IMR-90 (cell line): ENCODE measurements around the gene AUH. TPM values are rescaled to one million over a fixed set of nuclear protein-coding genes. Genes with fewer than 3 reads are reported as not detected.

Experiments used
- ATAC-seq: fragments of 200-7000 bp; cut with Tn5 transposase; 2 replicates; pipeline ENCODE4 v1.9.1; 2020; ENCODE audit warnings: low read depth, mild to moderate bottlenecking, moderate library complexity
- BruUV-seq: library from RNA; stranded (reverse); fragments of 400-500 nt; replicated peaks from 2 replicates; lab custom pipeline; 2021; lab: Mats Ljungman, UMichigan
- CTCF ChIA-PET: fragments of 300-600 bp; formaldehyde crosslinking; extraction: SDS; loops from one replicate; lab custom pipeline; 2021; ENCODE audit warnings: antibody characterized with exemption; lab: Yijun Ruan, JAX
- POLR2A ChIA-PET: fragments of 300-600 bp; sonication (Branson Sonifier 250); formaldehyde crosslinking; loops from one replicate; lab custom pipeline; 2022; ENCODE audit warnings: antibody characterized with exemption; ENCODE audit not compliant: unreplicated experiment; lab: Charles Lee
- DNase-seq: peaks from one replicate; pipeline ENCODE4 v3.0.0; 2013
- H2AFZ ChIP-seq: replicated peaks from 2 replicates; pipeline ENCODE3; 2013; ENCODE audit warnings: low read length, mild to moderate bottlenecking; ENCODE audit not compliant: poor library complexity
- H2AK5ac ChIP-seq: 2 replicates; pipeline ENCODE4 v1.6.1; 2013; ENCODE audit warnings: low read depth, low read length, inconsistent platforms
- H2AK9ac ChIP-seq: replicated peaks from 2 replicates; pipeline ENCODE3; 2013; ENCODE audit warnings: mild to moderate bottlenecking, low read depth, low read length, moderate library complexity; ENCODE audit not compliant: poor library complexity
- H2BK120ac ChIP-seq: 2 replicates; pipeline ENCODE4 v1.6.1; 2013; ENCODE audit warnings: low read depth, low read length, inconsistent platforms
- H2BK15ac ChIP-seq: 3 replicates; pipeline ENCODE4 v1.6.1; 2013; ENCODE audit warnings: low read depth, low read length, inconsistent platforms
- H2BK20ac ChIP-seq: 2 replicates; pipeline ENCODE4 v1.6.1; 2013; ENCODE audit warnings: low read depth, mild to moderate bottlenecking, inconsistent platforms, low read length, moderate library complexity
- H2BK5ac ChIP-seq: 2 replicates; pipeline ENCODE4 v1.6.1; 2013; ENCODE audit warnings: mild to moderate bottlenecking, low read depth, low read length, inconsistent platforms; ENCODE audit not compliant: poor library complexity, severe bottlenecking
- H3K14ac ChIP-seq: replicated peaks from 2 replicates; pipeline ENCODE4 v1.6.1; 2013; ENCODE audit warnings: low read depth, low read length, inconsistent platforms
- H3K18ac ChIP-seq: 2 replicates; pipeline ENCODE4 v1.6.1; 2013; ENCODE audit warnings: low read depth, low read length, control low read depth
- H3K23ac ChIP-seq: 2 replicates; pipeline ENCODE4 v1.6.1; 2013; ENCODE audit warnings: low read depth, low read length, inconsistent platforms
- H3K27ac ChIP-seq: 2 replicates; pipeline ENCODE4 v1.5.1; 2013; ENCODE audit warnings: mild to moderate bottlenecking, control low read depth, low read length; ENCODE audit not compliant: insufficient read depth
- H3K27me3 ChIP-seq: 2 replicates; pipeline ENCODE4 v1.6.1; 2013; ENCODE audit warnings: low read length; ENCODE audit not compliant: control insufficient read depth, insufficient read depth
- H3K36me3 ChIP-seq: 2 replicates; pipeline ENCODE4 v1.6.1; 2013; ENCODE audit warnings: low read length, mixed read lengths; ENCODE audit not compliant: control insufficient read depth, insufficient read depth
- H3K4ac ChIP-seq: 2 replicates; pipeline ENCODE4 v1.6.1; 2013; ENCODE audit warnings: low read depth, low read length, inconsistent platforms
- H3K4me1 ChIP-seq: 2 replicates; pipeline ENCODE4 v1.6.1; 2013; ENCODE audit warnings: low read length, mixed read lengths; ENCODE audit not compliant: control insufficient read depth, insufficient read depth
- H3K4me2 ChIP-seq: 2 replicates; pipeline ENCODE4 v1.6.1; 2013; ENCODE audit warnings: low read depth, mild to moderate bottlenecking, control low read depth, low read length, moderate library complexity
- H3K4me3 ChIP-seq: 2 replicates; pipeline ENCODE4 v1.5.1; 2013; ENCODE audit warnings: low read depth, mild to moderate bottlenecking, control low read depth, low read length, moderate library complexity; ENCODE audit not compliant: insufficient read depth
- H3K56ac ChIP-seq: 2 replicates; pipeline ENCODE4 v1.6.1; 2013; ENCODE audit warnings: low read length, inconsistent platforms; ENCODE audit not compliant: insufficient read depth; ENCODE audit errors: extremely low read depth
- H3K79me1 ChIP-seq, 2 experiments: 2 replicates each; pipeline ENCODE4 v1.6.1; 2013; ENCODE audit warnings: low read length in 2 of 2, inconsistent platforms in 1 of 2, low read depth in 1 of 2
- H3K9ac ChIP-seq: 2 replicates; pipeline ENCODE4 v1.6.1; 2013; ENCODE audit warnings: low read depth, low read length, control low read depth
- H3K9me1 ChIP-seq: 2 replicates; pipeline ENCODE4 v1.6.1; 2013; ENCODE audit warnings: low read length, inconsistent platforms; ENCODE audit not compliant: insufficient read depth
- H3K9me3 ChIP-seq: 2 replicates; pipeline ENCODE4 v1.6.1; 2013; ENCODE audit warnings: low read length; ENCODE audit not compliant: control insufficient read depth, insufficient read depth
- H4K20me1 ChIP-seq: 2 replicates; pipeline ENCODE4 v1.6.1; 2013; ENCODE audit warnings: low read length, inconsistent platforms; ENCODE audit not compliant: insufficient read depth
- H4K5ac ChIP-seq: 2 replicates; pipeline ENCODE4 v1.6.1; 2013; ENCODE audit warnings: mild to moderate bottlenecking, low read depth, low read length, control low read depth
- H4K8ac ChIP-seq, 2 experiments: 2 replicates each; pipeline ENCODE4 v1.6.1; 2013; ENCODE audit warnings: low read depth in 2 of 2, low read length in 2 of 2, control low read depth in 1 of 2, inconsistent platforms in 1 of 2
- H4K91ac ChIP-seq: 2 replicates; pipeline ENCODE4 v1.6.1; 2013; ENCODE audit warnings: low read depth, low read length, inconsistent platforms; ENCODE audit not compliant: insufficient read depth
- BHLHE40 ChIP-seq: fragments of 150-350 bp; IDR thresholded peaks from 2 replicates; pipeline ENCODE4 v1.6.1; 2016; ENCODE audit warnings: mild to moderate bottlenecking, low read depth, low read length
- CEBPB ChIP-seq: IDR thresholded peaks from 2 replicates; pipeline ENCODE4 v1.6.1; 2012; ENCODE audit warnings: low read depth, low read length, improper control_type of control experiment
- CHD1 ChIP-seq: IDR thresholded peaks from 2 replicates; pipeline ENCODE4 v1.6.1; 2012; ENCODE audit warnings: low read depth, low read length, improper control_type of control experiment
- ELK1 ChIP-seq: fragments of 150-350 bp; IDR thresholded peaks from 2 replicates; pipeline ENCODE4 v1.6.1; 2016; ENCODE audit warnings: low read depth, mild to moderate bottlenecking, low read length, moderate library complexity, borderline replicate concordance
- FOS ChIP-seq: fragments of 150-350 bp; IDR thresholded peaks from 2 replicates; pipeline ENCODE4 v1.6.1; 2016; ENCODE audit warnings: low read depth, low read length
- MAFK ChIP-seq: IDR thresholded peaks from 2 replicates; pipeline ENCODE4 v1.6.1; 2012; ENCODE audit warnings: low read depth, low read length, improper control_type of control experiment
- MAZ ChIP-seq: IDR thresholded peaks from 2 replicates; pipeline ENCODE4 v1.6.1; 2012; ENCODE audit warnings: low read depth, mild to moderate bottlenecking, low read length, improper control_type of control experiment, moderate library complexity, borderline replicate concordance
- MXI1 ChIP-seq: IDR thresholded peaks from 2 replicates; pipeline ENCODE4 v1.6.1; 2012; ENCODE audit warnings: low read depth, mild to moderate bottlenecking, low read length, moderate library complexity, borderline replicate concordance
- NFE2L2 ChIP-seq: fragments of 150-350 bp; IDR thresholded peaks from 2 replicates; pipeline ENCODE4 v1.6.1; 2016; ENCODE audit warnings: low read depth, mild to moderate bottlenecking, low read length
- POLR2A ChIP-seq: IDR thresholded peaks from 2 replicates; pipeline ENCODE4 v1.6.1; 2012; ENCODE audit warnings: mild to moderate bottlenecking, low read depth, low read length
- RAD21 ChIP-seq: IDR thresholded peaks from 2 replicates; pipeline ENCODE4 v1.6.1; 2012; ENCODE audit warnings: low read length, improper control_type of control experiment
- RFX5 ChIP-seq: IDR thresholded peaks from 2 replicates; pipeline ENCODE4 v1.8.0; 2012; ENCODE audit warnings: low read depth, mild to moderate bottlenecking, low read length, moderate library complexity
- SMC3 ChIP-seq: fragments of 150-350 bp; IDR thresholded peaks from 2 replicates; pipeline ENCODE4 v1.6.1; 2016; ENCODE audit warnings: low read depth, mild to moderate bottlenecking, antibody characterized with exemption, low read length, moderate library complexity
- USF2 ChIP-seq: fragments of 150-350 bp; IDR thresholded peaks from 2 replicates; pipeline ENCODE4 v1.6.1; 2017; ENCODE audit warnings: mild to moderate bottlenecking, antibody characterized with exemption, low read length, low read depth
- WGBS, 2 experiments: methylation state at CpG; one replicate each; pipeline versions ENCODE4 v1.1.5 to v1.1.7; 2013; ENCODE audit warnings: missing lambda C conversion rate in 2 of 2; ENCODE audit not compliant: insufficient read length in 1 of 2; ENCODE audit errors: extremely low coverage in 2 of 2; 5-methylcytosine and 5-hydroxymethylcytosine counted together
- dilution Hi-C: fragments of 300-500 bp; cut with HindIII; formaldehyde crosslinking; loops from one replicate; pipeline ENCODE4 v1.14.3; 2018; ENCODE audit warnings: low sequenced_read_pairs; ENCODE audit not compliant: unreplicated experiment
- in situ Hi-C: fragments of 300-500 bp; cut with MboI; formaldehyde crosslinking; loops from 3 replicates; pipeline ENCODE4 v1.14.3; 2019; ENCODE audit warnings: low sequenced_read_pairs, inconsistent platforms, mixed read lengths
- intact Hi-C: fragments of 100-400 bp; cut with micrococcal nuclease; formaldehyde crosslinking; loops from 2 replicates; pipeline ENCODE4 v1.10.0; 2022
- polyA plus RNA-seq, 3 experiments: library from polyadenylated mRNA; depleted of rRNA; stranded (reverse); fragments of >200 nt; gene quantifications; 2 replicates each; pipeline ENCODE4 v1.2.3, GENCODE V29; 2012; ENCODE audit warnings: low replicate concordance in 1 of 3
- total RNA-seq: library from RNA; depleted of rRNA; stranded (reverse); fragments of >200 nt; gene quantifications from 2 replicates; pipeline ENCODE4 v1.2.3, GENCODE V29; 2012
- TF ChIP-seq, protein P1 (sequence below): conservative IDR thresholded peaks from 2 replicates; pipeline ENCODE4 v1.5.1; 2012; ENCODE audit warnings: mild to moderate bottlenecking, low read depth, low read length, improper control_type of control experiment

Gene AUH
- total and polyA plus RNA-seq, 2 of the 4 experiments (the other 2 are of a cell fraction), result 5.9 to 8.1 TPM

- CTCF ChIA-PET, result no interaction called here
Observed at GRCh38 chr9:91403665-91404543, 42.2 kb upstream of the AUH start.

More at GRCh38 chr9:91403665-91404543, 42.2 kb upstream of the AUH start:
- Histone ChIP-seq H3K36me3 (peaks cover 15% of the 10 kb centered on the region), H3K23ac (no peak overlapping the region), H3K4me1 (peaks cover 4% of the 10 kb centered on the region; the same call in 1 of the 2 replicates), H3K4ac (no peak overlapping the region), H2BK120ac (no peak overlapping the region), H3K4me3 (no peak overlapping the region), H3K4me2 (no peak overlapping the region), H3K79me1 (peaks cover 17 to 36% of the 10 kb centered on the region in 2 experiments; a peak in 3 of 4 replicates), H3K56ac (no peak overlapping the region), H3K27ac (no peak overlapping the region), H2AFZ (no peak overlapping the region), H2BK15ac (no peak overlapping the region), H2AK9ac (no peak overlapping the region), H4K91ac (no peak overlapping the region), H3K18ac (no peak overlapping the region), H2AK5ac (no peak overlapping the region), H4K20me1 (peaks cover 9% of the 10 kb centered on the region), H3K27me3 (no peaks in the 10 kb centered on the region), H2BK5ac (no peak overlapping the region), H4K5ac (no peak overlapping the region), H3K9me3 (no peaks in the 10 kb centered on the region), H4K8ac (no peak overlapping the region), H3K9me1 (peaks cover 5% of the 10 kb centered on the region), H2BK20ac (no peak overlapping the region), H3K9ac (no peak overlapping the region), H3K14ac (no peak overlapping the region)
- no TSS peak for BruUV-seq
- no peak for DNase-seq
- intact Hi-C loops, result no loop called here
- in situ Hi-C loops, result no loop called here
- no peak for TF ChIP-seq FOS
- TF ChIP-seq MXI1, result no peak
- TF ChIP-seq ELK1, result no peak
- no peak for TF ChIP-seq CHD1
- TF ChIP-seq USF2, result no peak
- no peak for TF ChIP-seq MAZ
- TF ChIP-seq, protein P1, sequence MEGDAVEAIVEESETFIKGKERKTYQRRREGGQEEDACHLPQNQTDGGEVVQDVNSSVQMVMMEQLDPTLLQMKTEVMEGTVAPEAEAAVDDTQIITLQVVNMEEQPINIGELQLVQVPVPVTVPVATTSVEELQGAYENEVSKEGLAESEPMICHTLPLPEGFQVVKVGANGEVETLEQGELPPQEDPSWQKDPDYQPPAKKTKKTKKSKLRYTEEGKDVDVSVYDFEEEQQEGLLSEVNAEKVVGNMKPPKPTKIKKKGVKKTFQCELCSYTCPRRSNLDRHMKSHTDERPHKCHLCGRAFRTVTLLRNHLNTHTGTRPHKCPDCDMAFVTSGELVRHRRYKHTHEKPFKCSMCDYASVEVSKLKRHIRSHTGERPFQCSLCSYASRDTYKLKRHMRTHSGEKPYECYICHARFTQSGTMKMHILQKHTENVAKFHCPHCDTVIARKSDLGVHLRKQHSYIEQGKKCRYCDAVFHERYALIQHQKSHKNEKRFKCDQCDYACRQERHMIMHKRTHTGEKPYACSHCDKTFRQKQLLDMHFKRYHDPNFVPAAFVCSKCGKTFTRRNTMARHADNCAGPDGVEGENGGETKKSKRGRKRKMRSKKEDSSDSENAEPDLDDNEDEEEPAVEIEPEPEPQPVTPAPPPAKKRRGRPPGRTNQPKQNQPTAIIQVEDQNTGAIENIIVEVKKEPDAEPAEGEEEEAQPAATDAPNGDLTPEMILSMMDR, result no peak
- TF ChIP-seq SMC3, result no peak
- no peak for TF ChIP-seq RAD21
- no peak for TF ChIP-seq MAFK
- TF ChIP-seq RFX5, result no peak
- TF ChIP-seq NFE2L2, result no peak
- no peak for TF ChIP-seq CEBPB
- no peak for TF ChIP-seq BHLHE40
- no peak for TF ChIP-seq POLR2A
- dilution Hi-C loops, result no loop called here
- 97% methylated on average over 14 of the region's 14 CpGs; no CpG with 5 or more reads in 1 of the 2 experiments for WGBS, 2 experiments
- no peak for ATAC-seq
- POLR2A ChIA-PET, result no interaction called here
